ENCODE data around the gene UHMK1.

Gene UHMK1

DNA sequence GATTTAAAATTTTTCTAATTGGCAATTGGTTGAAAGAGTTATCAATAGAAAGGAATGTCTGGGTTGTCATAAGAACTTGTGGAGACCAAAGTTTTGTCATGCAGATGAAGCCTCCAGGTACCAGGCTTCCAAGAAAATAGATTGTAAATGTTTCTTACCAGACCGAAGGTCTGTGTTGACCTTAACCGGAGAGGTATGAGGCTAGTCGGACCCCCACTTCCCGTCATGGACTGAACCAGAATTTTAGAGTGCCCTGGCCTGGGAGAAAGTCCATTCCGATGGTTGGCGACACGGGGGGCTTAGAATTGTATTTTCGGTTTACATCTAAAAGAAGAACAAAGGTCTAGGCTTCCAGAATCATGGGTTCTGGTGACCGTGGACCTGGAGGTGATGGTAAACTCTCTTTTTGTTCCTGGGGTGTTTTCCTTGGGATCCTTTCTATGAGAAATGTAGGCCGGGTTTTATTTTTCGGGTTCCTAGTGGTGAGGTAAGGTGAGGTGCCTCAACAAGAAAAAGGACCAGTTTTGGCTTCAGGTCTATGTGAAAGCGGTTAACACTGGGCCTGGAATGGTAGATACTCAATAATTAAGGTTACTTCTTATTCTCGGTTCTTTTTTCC, 405 bp upstream of the UHMK1 start:
- TF ChIP-seq, protein P1, sequence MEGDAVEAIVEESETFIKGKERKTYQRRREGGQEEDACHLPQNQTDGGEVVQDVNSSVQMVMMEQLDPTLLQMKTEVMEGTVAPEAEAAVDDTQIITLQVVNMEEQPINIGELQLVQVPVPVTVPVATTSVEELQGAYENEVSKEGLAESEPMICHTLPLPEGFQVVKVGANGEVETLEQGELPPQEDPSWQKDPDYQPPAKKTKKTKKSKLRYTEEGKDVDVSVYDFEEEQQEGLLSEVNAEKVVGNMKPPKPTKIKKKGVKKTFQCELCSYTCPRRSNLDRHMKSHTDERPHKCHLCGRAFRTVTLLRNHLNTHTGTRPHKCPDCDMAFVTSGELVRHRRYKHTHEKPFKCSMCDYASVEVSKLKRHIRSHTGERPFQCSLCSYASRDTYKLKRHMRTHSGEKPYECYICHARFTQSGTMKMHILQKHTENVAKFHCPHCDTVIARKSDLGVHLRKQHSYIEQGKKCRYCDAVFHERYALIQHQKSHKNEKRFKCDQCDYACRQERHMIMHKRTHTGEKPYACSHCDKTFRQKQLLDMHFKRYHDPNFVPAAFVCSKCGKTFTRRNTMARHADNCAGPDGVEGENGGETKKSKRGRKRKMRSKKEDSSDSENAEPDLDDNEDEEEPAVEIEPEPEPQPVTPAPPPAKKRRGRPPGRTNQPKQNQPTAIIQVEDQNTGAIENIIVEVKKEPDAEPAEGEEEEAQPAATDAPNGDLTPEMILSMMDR (conservative IDR thresholded peaks at IDR 0.05; ENCODE audit: low read length) = no peak
- peak overlapping the region; percentile 89 for H3K4me3 ChIP-seq (ENCODE audit: low read length)
- DNase-seq (ENCODE audit: low read depth) = no peak

DNA sequence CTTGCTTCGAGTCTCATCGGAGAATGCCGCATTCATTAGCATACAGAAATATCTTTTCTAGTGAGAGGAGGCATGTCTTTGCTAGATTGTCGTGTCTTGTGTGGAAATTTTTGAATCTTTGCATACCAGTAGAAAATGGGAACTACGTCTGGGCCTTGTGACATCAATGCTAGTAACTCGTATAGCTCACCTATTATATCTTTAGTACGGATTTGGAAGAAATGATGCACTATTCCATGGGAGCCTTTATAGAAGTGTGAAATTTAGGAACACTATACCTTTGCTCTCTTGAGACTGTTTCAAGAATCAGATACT, 835 bp downstream of the UHMK1 start:
- TF ChIP-seq, protein P1 (conservative IDR thresholded peaks at IDR 0.05; ENCODE audit: low read length) = no peak
- peak; percentile 4 for DNase-seq (ENCODE audit: low read depth)
- H3K4me3 ChIP-seq (ENCODE audit: low read length) = peak overlapping the region; percentile 89

DNA sequence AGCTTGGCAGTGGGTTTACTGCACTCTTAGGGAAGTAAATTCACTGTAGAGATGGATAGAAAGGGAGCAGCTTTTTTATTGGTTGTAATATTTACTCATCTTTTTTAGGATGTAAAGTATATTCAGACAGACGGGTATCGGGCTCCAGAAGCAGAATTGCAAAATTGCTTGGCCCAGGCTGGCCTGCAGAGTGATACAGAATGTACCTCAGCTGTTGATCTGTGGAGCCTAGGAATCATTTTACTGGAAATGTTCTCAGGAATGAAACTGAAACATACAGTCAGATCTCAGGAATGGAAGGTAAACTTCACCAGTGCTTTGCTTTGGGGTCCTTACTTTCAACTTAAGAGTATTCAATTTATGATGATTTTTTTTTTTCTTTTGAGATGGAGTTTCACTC, 3.2 kb downstream of the UHMK1 start:
- H3K4me3 ChIP-seq (ENCODE audit: low read length) = no peak overlapping the region
- no peak for DNase-seq (ENCODE audit: low read depth)
- TF ChIP-seq, protein P1 (conservative IDR thresholded peaks at IDR 0.05; ENCODE audit: low read length) = no peak

DNA sequence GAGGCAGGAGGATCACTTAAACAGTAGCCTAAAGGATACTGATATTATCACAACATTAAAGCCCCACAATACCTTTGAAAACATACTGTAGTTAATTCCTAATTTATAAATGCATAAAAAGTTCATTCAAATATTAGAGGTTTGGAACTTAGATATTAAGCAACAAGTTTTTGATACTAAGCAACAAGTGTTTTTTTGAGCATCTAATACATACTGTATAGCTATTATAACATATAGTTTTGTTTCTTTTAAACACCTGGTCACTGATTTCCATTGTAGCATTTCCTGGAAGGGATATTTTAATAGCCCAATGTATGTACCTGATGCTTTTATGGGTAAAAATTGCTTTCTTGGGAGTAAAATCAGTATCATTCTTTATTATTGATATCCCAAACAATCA, 4.5 kb downstream of the UHMK1 start:
- no peak for DNase-seq (ENCODE audit: low read depth)
- H3K4me3 ChIP-seq (ENCODE audit: low read length) = no peak overlapping the region
- TF ChIP-seq, protein P1 (conservative IDR thresholded peaks at IDR 0.05; ENCODE audit: low read length) = no peak

DNA sequence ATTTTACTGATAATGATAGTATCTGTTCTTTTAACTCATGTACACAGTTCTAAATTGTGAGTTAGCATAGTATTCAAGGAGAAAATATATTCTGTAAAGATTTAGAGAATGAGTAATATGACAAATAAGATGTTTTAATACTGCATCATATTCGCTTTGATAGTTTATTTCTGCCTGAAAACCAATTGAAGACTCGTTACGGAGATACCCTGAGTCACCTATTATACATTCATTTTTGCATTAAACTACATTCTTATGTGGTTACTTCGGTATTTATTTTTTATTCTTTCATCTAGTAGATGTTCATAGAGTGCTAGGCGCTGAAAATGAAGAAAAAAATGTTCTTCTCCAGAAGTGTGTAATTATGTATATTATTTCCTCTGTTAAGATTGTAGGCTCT, 5.3 kb downstream of the UHMK1 start:
- TF ChIP-seq, protein P1 (conservative IDR thresholded peaks at IDR 0.05; ENCODE audit: low read length) = no peak
- H3K4me3 ChIP-seq (ENCODE audit: low read length) = no peak overlapping the region
- peak; percentile 29 for DNase-seq (ENCODE audit: low read depth)

DNA sequence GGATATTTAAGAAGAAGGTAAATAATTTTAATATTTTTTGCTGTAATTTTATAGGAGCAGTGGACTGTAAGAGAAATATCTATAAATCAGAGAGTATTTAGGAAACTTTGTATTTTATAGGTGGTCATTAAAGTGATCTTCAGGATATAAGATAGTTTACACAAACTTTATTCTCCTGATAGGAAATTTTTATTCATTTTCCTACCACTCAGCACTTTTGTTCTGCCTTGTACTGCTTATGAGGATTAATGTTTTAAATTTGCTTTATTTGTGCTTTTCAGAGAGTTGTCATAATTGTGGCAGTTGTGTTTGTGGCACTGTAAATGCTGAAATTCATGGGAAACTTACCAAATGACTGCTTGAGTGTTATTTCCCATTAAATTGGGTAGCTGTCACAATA, 29.7 kb downstream of the UHMK1 start:
- H3K4me3 ChIP-seq (ENCODE audit: low read length) = no peak overlapping the region
- DNase-seq (ENCODE audit: low read depth) = no peak
- TF ChIP-seq, protein P1 (conservative IDR thresholded peaks at IDR 0.05; ENCODE audit: low read length) = no peak

DNA sequence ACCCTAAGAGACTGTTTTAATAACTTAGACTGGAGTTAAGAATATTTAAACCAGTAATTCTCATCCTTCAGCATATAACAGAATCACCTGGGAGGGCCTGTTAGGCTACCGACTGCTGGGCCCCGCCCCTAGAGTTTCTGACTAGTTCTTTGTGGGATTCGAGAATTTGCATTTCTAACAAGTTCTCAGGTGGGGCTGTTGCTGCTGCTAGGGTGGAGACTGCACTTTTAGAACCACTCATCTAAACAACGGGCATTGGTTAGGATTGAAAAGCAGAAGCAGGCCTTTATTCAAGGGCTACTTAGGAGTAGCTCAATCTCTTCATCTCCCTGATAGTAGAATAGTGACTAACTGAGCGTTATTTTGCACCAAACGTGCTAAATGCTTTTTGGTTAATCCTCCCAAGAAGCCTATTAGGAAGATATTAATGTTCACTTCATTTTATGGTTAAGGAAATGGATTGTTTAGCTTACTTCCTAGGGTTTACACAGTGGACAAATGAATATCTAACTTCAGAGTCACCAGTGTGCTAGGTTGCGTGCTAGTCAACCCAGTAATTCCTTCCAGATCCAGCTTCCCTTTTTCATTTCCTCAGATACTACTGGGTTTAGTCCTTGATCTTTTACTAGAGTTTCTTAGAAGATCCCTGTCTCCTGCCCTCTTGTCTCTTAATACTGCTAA, 32.8 kb downstream of the UHMK1 start:
- TF ChIP-seq, protein P1 (conservative IDR thresholded peaks at IDR 0.05; ENCODE audit: low read length) = no peak
- no peak for DNase-seq (ENCODE audit: low read depth)
- no peak overlapping the region for H3K4me3 ChIP-seq (ENCODE audit: low read length)

Data from AG10803 (cell line).